OCI-LY7 (cell line): ENCODE results near the gene TOX3. TPM values are rescaled to one million over a fixed set of nuclear protein-coding genes. Genes with fewer than 3 reads are reported as not detected.

Source experiments
- BruUV-seq: library from RNA; stranded (reverse); fragments of 400-500 nt; replicated peaks from 2 replicates; lab custom pipeline; 2021; lab: Mats Ljungman, UMichigan
- CTCF ChIA-PET: fragments of 300-600 bp; sonication (Branson Sonifier 250); formaldehyde crosslinking; loops from one replicate; lab custom pipeline; 2022; ENCODE audit warnings: antibody characterized with exemption; ENCODE audit not compliant: unreplicated experiment; lab: Charles Lee
- POLR2A ChIA-PET: fragments of 300-600 bp; sonication (Branson Sonifier 250); formaldehyde crosslinking; loops from one replicate; lab custom pipeline; 2022; ENCODE audit warnings: antibody characterized with exemption; lab: Charles Lee
- DNase-seq: peaks from one replicate; pipeline ENCODE4 v3.0.0-alpha.2; 2015; ENCODE audit warnings: low spot score
- H2AFZ ChIP-seq: fragments of 200-600 bp; sonication (generic), shearing (Covaris generic); 2 replicates; pipeline ENCODE4 v1.6.1; 2014; ENCODE audit warnings: mild to moderate bottlenecking, antibody characterized with exemption, low read length, moderate library complexity
- H3K27ac ChIP-seq: fragments of 200-600 bp; sonication (generic); 2 replicates; pipeline ENCODE4 v1.5.1; 2014; ENCODE audit warnings: mixed run types, low read depth, mild to moderate bottlenecking, moderate library complexity, low read length, inconsistent platforms; ENCODE audit not compliant: poor library complexity, severe bottlenecking
- H3K36me3 ChIP-seq: fragments of 200-600 bp; sonication (generic); 2 replicates; pipeline ENCODE4 v1.6.1; 2014; ENCODE audit warnings: mild to moderate bottlenecking, antibody characterized with exemption, low read length, moderate library complexity, mixed read lengths; ENCODE audit not compliant: insufficient read depth
- H3K4me1 ChIP-seq: fragments of 200-600 bp; sonication (generic); 2 replicates; pipeline ENCODE4 v1.5.1; 2014; ENCODE audit warnings: mild to moderate bottlenecking, low read length; ENCODE audit not compliant: insufficient read depth, poor library complexity, severe bottlenecking
- H3K4me2 ChIP-seq: fragments of 200-600 bp; sonication (generic); 2 replicates; pipeline ENCODE4 v1.6.1; 2014; ENCODE audit warnings: mild to moderate bottlenecking, low read length
- H3K4me3 ChIP-seq: fragments of 200-600 bp; sonication (generic); 2 replicates; pipeline ENCODE4 v1.5.1; 2014; ENCODE audit warnings: mild to moderate bottlenecking, low read depth, low read length; ENCODE audit not compliant: poor library complexity, severe bottlenecking
- H3K79me2 ChIP-seq: fragments of 200-600 bp; sonication (generic); 2 replicates; pipeline ENCODE4 v1.6.1; 2016; ENCODE audit warnings: low read depth, mild to moderate bottlenecking, low read length, moderate library complexity, mixed read lengths; ENCODE audit not compliant: insufficient read depth
- H3K9me2 ChIP-seq: fragments of 200-600 bp; sonication (generic); 2 replicates; pipeline ENCODE4 v1.6.1; 2016; ENCODE audit warnings: mild to moderate bottlenecking, low read length, mixed read lengths; ENCODE audit not compliant: insufficient read depth
- H3K9me3 ChIP-seq: fragments of 200-600 bp; sonication (generic); 2 replicates; pipeline ENCODE4 v1.6.1; 2014; ENCODE audit warnings: mild to moderate bottlenecking, mixed run types, low read length, mixed read lengths
- H4K20me1 ChIP-seq: fragments of 200-600 bp; sonication (generic); 2 replicates; pipeline ENCODE4 v1.6.1; 2014; ENCODE audit warnings: mild to moderate bottlenecking, antibody characterized with exemption, low read length, moderate library complexity, mixed read lengths; ENCODE audit not compliant: insufficient read depth
- CTCF ChIP-seq: fragments of 200-600 bp; sonication (generic); conservative IDR thresholded peaks from 2 replicates; pipeline ENCODE4 v1.5.1; 2014; ENCODE audit warnings: mild to moderate bottlenecking, antibody characterized with exemption, low read length, moderate library complexity, mixed read lengths
- EZH2phosphoT487 ChIP-seq: fragments of 200-600 bp; sonication (generic); IDR thresholded peaks from 2 replicates; pipeline ENCODE4 v1.6.1; 2018; ENCODE audit warnings: low read depth, borderline replicate concordance, mild to moderate bottlenecking, mixed run types, antibody characterized with exemption, low read length, moderate library complexity, mixed read lengths
- intact Hi-C: fragments of 100-400 bp; cut with micrococcal nuclease; formaldehyde crosslinking; loops from one replicate; pipeline ENCODE4 v1.10.0; 2022; ENCODE audit not compliant: unreplicated experiment
- total RNA-seq, 2 experiments: library from RNA; depleted of rRNA in 1 of 2; stranded (reverse); fragments of >200 nt in 1 of 2; shearing (Covaris generic) in 1 of 2; gene quantifications; 2 replicates each; pipeline ENCODE4 v1.2.3, GENCODE V29; 2014 to 2022

Gene TOX3
- total RNA-seq, 2 experiments from 2014 or later: not detected

- Histone ChIP-seq H3K4me2 (no peak overlapping the region), H3K79me2 (no peaks in the 10 kb centered on the region), H3K36me3 (no peaks in the 10 kb centered on the region), H2AFZ (no peak overlapping the region), H3K27ac (no peak overlapping the region), H3K4me3 (no peak overlapping the region), H4K20me1 (no peaks in the 10 kb centered on the region), H3K4me1 (no peaks in the 10 kb centered on the region), H3K9me3 (no peaks in the 10 kb centered on the region), H3K9me2 (no peaks in the 10 kb centered on the region)
- intact Hi-C loops: no loop called here
- no peak for DNase-seq
- no TSS peak for BruUV-seq
- POLR2A ChIA-PET: no interaction called here
- CTCF ChIA-PET: no interaction called here
- TF ChIP-seq EZH2phosphoT487: no peak
Measured at GRCh38 chr16:52558448-52558847, 11.5 kb upstream of the TOX3 start.

- H3K27ac ChIP-seq: no peak overlapping the region
- H3K9me3 ChIP-seq: no peaks in the 10 kb centered on the region
- H3K4me2 ChIP-seq: no peak overlapping the region
- H3K4me3 ChIP-seq: no peak overlapping the region
- intact Hi-C loops: no loop called here
- no peaks in the 10 kb centered on the region for H3K4me1 ChIP-seq
- DNase-seq: no peak
- no peaks in the 10 kb centered on the region for H3K9me2 ChIP-seq
- CTCF ChIA-PET: no interaction called here
- H3K36me3 ChIP-seq: no peaks in the 10 kb centered on the region
- no peaks in the 10 kb centered on the region for H3K79me2 ChIP-seq
- no peak overlapping the region for H2AFZ ChIP-seq
- POLR2A ChIA-PET: no interaction called here
- no peaks in the 10 kb centered on the region for H4K20me1 ChIP-seq
- no peak for TF ChIP-seq EZH2phosphoT487
- no peak for TF ChIP-seq CTCF
- BruUV-seq: no TSS peak
Measured at GRCh38 chr16:52557236-52557635, 10.3 kb upstream of the TOX3 start.

GRCh38 chr16:52556083-52556482 is 9.1 kb upstream of the TOX3 start:
- no peak overlapping the region for H3K4me2 ChIP-seq
- no peaks in the 10 kb centered on the region for H3K4me1 ChIP-seq
- no peaks in the 10 kb centered on the region for H3K9me2 ChIP-seq
- H2AFZ ChIP-seq: no peak overlapping the region
- BruUV-seq: no TSS peak
- CTCF ChIA-PET: no interaction called here
- H3K9me3 ChIP-seq: no peaks in the 10 kb centered on the region
- no peak for TF ChIP-seq EZH2phosphoT487
- TF ChIP-seq CTCF: no peak
- no peak overlapping the region for H3K4me3 ChIP-seq
- no peaks in the 10 kb centered on the region for H3K36me3 ChIP-seq
- POLR2A ChIA-PET: no interaction called here
- intact Hi-C loops: no loop called here
- no peak overlapping the region for H3K27ac ChIP-seq
- H3K79me2 ChIP-seq: no peaks in the 10 kb centered on the region
- no peak for DNase-seq
- no peaks in the 10 kb centered on the region for H4K20me1 ChIP-seq
